A673 (cell line): Measurements from ENCODE around the gene SELENON.

ENCODE experiments used
- CTCF ChIP-seq: fragments of 300-800, 200-600 bp; sonication (generic); conservative IDR thresholded peaks from 2 replicates; pipeline ENCODE4 v1.5.1; 2017; ENCODE audit warnings: low read depth, mild to moderate bottlenecking, antibody characterized with exemption, low read length, moderate library complexity, mixed read lengths
- EZH2 ChIP-seq: fragments of 200-600 bp; sonication (generic); IDR thresholded peaks from 2 replicates; pipeline ENCODE4 v1.6.1; 2017; ENCODE audit warnings: borderline replicate concordance, low read depth, mild to moderate bottlenecking, mixed read lengths, antibody characterized with exemption, low read length; ENCODE audit not compliant: poor library complexity, severe bottlenecking

GRCh38 chr1:25797939-25798338, 2.1 kb upstream of the SELENON start:
- TF ChIP-seq CTCF, result peak; percentile 70
- no peak for TF ChIP-seq EZH2
